Activated T-cell treated with anti-CD3 and anti-CD28 coated beads, Interleukin-2, amount 50 U/mL, for 48 hours (primary cell): ENCODE measurements around the gene ZNF547.
"Not testable (repeated sequence)": the region's sequence is repeated elsewhere in the genome, so short reads cannot be mapped to it uniquely, and the experiment has no call there.

ENCODE experiments used
- DNase-seq, 2 experiments: peaks; one replicate each; pipeline ENCODE4 v3.0.0-alpha.2; 2020

Gene ZNF547

GRCh38 chr19:57362997-57363687 lies at the start of gene ZNF547, which contains the start of gene TRAPPC2B:
ZNF547 (plus strand) TSS chr19:57363551; CDS start chr19:57368556, 5,005 bp downstream.
TRAPPC2B (plus strand) TSS chr19:57363551; CDS start chr19:57364834, 1,283 bp downstream.
- peak; percentile 97 to 98 for DNase-seq

- DNase-seq = no peak
Observed at GRCh38 chr19:57314146-57314545, 49.2 kb upstream of the ZNF547 start.

DNA sequence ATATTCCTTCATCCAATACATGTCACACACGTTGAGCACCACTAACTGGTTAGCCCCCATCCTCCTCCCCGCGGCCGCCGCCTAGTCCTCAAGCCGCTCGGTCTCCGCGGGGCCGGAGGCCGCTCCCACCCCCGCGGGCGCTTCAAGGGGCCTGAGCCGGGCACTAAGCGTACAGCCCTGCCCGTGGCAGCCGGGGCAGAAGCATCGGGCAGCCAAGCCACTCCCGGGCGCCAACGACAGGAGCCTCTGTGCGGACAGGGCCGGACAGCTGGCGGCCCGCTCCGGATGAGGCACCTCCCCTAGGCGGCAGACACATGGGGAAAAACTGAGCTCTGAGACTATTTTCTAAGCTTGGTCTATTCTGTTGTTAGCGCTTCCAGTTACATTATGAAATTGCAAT lies 45.8 kb upstream of the ZNF547 start:
- no peak for DNase-seq

GRCh38 chr19:57319869-57320179 lies 43.5 kb upstream of the ZNF547 start:
- no peak for DNase-seq

- DNase-seq = peak; percentile 93 to 94
Observed at GRCh38 chr19:57320180-57321084, 42.9 kb upstream of the ZNF547 start, which contains the start of gene ZNF543. ZNF543 (plus strand) TSS chr19:57320472; CDS start chr19:57320854, 382 bp downstream.

DNA sequence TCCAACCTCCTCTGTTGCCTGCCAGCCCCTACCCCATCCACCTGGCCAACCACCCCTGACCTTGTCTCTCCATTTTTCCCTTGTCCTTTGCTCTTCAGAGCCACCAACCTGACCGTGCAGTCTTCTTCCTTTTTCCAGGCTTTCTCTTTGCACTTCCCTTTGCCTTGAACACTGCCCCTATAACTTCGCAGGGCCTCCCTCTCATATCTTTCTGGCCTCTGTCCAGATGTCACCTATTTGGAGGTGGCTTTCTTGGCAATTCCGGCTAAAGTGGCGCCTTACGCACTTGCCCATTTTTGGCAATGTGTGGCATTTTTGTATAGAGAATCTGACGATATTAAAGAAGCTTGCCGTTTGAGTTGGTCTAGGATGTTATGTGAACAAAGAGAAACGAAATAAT lies 42.2 kb upstream of the ZNF547 start:
- DNase-seq = no peak

GRCh38 chr19:57321751-57322150 lies 41.6 kb upstream of the ZNF547 start:
- no peak for DNase-seq

- DNase-seq = no peak
Observed at GRCh38 chr19:57324992-57325391, 38.4 kb upstream of the ZNF547 start.

DNA sequence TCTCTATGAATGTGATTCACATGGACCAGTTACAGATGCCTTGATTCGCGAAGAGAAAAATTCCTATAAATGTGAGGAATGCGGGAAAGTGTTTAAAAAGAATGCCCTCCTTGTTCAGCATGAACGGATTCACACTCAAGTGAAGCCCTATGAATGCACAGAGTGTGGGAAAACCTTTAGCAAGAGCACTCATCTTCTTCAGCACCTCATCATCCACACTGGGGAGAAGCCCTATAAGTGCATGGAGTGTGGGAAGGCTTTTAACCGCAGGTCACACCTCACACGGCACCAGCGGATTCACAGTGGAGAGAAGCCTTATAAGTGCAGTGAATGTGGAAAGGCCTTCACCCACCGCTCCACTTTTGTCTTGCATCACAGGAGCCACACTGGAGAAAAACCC lies 35.4 kb upstream of the ZNF547 start:
- DNase-seq = no peak

DNA sequence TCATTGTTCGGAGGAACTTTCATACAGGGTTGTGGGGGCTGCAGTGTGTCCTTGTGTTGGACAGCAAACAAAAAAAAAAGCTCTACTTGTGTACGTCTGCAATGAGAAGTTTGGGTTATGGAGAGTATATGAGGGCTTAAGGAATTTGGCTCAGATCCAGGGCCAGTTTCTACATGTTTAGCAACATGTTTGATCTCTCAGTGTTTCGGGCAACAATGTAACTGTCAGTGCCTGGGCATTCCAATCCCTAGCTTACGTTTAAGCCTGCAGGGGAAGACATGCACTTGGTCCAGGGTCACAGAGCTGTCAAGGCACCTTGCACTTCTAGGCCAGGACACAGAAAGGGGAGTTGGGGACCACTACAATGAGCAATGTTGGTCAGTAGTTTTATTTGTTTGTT lies 29.2 kb upstream of the ZNF547 start:
- DNase-seq = no peak

DNA sequence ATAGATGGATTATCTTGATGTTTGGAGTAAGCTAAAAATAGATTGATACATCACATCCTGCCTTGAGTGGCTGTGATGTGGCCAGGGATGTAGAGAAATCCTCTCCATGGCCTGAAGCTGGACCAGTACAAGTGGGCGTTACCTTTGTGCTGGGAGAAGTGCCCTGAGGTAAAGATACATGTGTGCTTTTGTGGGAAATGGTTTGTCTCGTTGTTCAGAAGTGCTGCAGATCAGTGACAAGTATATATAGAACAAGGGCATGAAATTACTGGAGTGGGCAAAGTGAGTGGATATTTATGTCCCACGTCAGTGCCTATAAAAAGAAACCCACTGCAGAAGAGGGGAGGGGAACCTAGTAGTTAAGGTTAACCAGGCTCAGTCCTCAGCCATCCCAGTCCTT lies 24.5 kb upstream of the ZNF547 start:
- no peak for DNase-seq

DNA sequence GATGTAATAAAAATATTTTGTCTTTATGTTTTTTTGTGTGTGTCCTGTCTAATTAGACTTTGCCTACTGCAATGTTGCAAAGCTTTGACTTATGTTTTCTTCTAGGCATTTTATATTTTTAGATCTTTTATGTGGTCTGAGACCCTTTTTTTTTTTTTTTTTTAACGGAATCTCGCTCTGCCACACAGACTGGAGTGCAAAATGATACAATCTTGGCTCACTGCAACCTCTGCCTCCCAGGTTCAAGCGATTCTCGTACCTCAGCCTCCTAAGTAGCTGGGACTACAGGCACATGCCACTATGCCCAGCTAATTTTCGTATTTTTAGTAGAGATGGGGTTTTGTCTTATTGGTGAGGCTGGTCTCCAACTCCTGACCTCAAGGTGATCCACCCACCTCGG lies 20.8 kb upstream of the ZNF547 start:
- no peak for DNase-seq

DNA sequence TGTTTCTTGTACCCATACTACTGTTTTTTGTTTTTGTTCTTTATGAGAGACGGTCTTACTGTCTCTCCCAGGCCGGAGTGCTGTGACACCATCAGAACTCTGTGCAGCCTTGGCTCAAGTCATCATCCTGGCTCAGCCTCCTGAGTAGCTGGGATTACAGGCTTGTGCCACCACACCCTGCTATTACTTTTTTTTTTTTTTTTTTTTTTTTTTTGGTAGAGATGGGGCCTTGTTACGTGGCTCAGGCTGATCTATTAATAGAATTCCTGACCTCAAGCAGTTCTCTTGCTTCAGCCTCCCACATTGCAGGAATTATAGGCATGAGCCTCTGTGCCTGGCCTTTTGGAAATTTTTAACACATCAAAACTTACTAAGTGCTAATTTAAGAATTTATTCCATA lies 15.2 kb upstream of the ZNF547 start:
- no peak for DNase-seq

DNA sequence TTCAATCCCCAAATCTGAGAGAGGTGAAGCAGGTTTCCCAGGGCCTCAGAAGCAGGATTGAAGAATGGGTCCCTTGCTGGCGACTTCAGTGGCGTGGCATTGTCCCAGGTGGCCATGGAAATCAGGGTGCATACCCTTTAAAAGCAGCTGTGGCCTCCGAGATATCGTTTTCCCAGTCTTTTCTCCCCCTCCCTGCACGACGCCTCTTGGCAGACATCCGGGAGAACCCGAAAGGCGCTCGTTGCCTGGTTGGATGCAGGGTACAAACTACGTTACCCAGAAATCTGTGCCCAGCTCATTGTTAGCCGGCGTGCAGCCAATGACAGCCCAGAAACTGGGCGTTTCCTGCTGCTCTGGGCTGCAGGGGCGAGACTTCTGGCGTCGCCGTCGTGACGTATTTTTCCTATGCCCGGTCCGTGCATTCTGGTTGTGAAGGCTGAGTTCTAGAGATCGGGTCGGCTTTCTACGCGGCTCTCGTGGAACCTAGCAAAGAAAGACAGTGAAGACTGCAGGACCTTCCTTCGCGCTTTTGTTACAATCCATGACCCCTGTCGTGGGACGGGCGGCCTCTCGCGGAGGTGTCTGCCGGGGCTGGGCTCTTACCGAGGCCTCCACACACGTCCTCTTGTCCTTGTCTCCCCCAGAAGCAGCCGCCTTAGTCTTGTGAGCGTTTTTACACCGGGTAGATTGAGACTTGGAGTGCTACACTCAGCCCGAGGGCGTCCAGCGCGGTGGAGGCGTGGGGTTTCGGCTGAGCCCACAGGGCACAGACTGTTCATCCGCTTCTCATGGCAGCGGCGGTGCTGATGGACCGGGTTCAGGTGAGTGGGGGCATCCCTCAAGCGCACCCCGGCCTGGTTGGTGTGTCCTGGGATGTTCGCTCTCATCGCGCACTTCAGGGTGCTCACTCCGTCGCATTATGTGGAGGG lies 12.2 kb upstream of the ZNF547 start, which contains the start of gene ZNF304:
ZNF304 (plus strand) TSS at position 395 of the 929 bp plus-strand sequence; CDS start at position 789, 394 bp downstream.
- DNase-seq = peak; percentile 84 to 87

GRCh38 chr19:57351867-57352266 lies 11.5 kb upstream of the ZNF547 start:
- DNase-seq = no peak

DNA sequence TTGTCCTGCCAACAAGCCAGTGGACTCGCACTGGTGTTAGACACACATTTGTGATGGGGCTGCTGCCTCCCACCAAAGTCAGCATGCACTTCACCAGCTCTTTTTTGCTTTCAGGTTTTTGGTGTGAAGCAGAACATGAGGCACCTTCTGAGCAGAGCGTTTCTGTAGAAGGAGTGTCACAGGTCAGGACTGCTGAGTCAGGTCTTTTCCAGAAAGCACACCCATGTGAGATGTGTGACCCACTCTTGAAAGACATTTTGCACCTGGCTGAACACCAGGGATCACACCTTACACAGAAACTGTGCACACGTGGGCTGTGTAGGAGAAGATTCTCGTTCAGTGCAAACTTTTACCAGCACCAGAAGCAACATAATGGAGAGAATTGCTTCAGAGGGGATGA lies 7.4 kb upstream of the ZNF547 start:
- no peak for DNase-seq

GRCh38 chr19:57357406-57357805 lies 5.9 kb upstream of the ZNF547 start:
- DNase-seq = no peak

DNA sequence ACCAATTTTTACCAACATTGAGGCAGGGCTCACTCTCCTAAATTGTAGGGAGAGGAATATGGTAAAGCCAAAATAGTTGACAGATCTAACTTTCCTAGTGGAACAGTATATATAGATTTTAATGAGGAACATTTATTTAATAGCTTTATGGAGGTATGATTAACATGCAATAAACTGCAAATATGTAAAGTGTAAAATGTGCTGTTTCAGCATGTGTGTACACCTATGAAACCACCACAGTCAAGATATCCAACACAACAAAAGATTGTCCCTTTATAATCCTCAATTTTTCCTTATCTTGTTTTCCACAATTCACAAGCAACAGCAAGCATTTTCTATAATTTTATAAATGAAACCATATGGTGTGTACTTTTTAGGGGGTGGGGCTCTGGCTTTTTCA lies 4.1 kb upstream of the ZNF547 start:
- DNase-seq = no peak

DNA sequence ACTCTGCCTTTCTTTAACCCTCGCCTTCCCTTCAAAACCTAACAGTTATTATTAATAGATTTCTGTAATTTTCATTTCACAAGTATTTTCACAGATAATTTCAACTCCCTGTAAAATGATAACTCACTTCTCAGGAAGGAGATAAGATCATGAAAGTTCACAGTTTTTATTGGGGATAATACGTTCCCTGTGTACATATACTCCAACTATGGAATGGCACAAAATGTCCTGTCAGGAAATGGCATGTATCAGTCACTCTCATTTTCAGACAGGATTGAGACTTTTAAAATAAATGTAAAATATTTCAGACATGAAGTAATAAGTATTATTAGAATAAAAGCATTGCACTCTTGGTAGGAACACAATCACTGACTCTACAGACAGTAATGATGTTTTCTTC lies 932 bp upstream of the ZNF547 start:
- no peak for DNase-seq

- no peak for DNase-seq
Observed at GRCh38 chr19:57363688-57364181, 384 bp downstream of the ZNF547 start.

DNA sequence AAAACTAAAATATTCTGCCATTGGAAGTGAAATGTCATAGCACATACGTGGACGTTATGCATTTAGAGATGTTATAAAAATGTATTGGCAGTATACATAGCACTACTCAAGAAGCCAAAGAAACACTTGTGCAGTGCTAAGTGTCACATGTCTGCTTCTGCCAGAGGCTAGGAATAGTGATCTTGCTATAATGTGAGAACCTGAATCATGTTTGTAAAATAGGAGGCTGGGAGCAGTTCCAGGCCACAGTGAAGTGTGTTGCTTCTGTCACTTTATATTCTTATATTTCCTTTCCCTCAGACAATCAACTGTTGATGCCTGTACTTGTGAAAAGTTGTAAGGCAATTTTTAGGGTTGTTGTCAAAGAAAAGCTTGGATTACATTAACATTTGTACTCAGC lies 3.4 kb downstream of the ZNF547 start:
- DNase-seq = no peak

DNA sequence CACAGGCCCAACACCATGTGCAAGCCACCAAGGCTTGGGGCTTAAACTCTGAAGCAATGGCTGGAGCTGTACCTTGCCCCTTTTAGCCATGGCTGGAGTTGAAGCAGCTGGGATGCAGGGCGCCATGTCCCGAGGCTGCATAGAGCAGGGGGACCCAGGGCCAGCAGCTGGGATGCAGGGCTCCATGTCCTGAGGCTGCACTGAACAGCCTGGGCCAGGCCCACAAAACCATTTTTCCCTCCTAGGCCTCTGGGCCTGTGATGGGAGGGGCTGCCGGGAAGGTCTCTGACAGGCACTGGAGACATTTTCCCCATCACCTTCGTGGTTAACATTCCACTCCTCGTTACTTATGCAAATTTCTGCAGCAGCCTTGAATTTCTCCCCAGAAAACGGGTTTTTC lies 10.8 kb downstream of the ZNF547 start:
- DNase-seq = no peak

DNA sequence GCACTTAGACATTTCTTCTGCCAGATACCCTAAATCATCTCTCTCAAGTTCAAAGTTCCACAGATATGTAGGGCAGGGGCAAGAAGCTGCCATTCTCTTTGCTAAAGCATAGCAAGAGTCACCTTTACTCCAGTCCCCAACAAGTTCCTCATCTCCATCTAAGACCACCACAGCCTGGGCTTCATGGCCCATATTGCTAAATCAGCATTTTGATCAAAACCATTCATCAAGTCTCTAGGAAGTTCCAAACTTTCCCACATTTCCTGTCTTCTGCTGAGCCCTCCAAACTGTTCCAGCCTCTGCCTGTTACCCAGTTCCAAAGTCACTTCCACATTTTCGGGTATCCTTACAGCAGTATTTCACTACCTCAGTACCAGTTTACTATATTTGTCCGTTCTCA lies 11.3 kb downstream of the ZNF547 start:
- DNase-seq = not testable (repeated sequence)
